IMR-90 (cell line): ENCODE results near the gene MCF2L2.

Experiments
- MAZ ChIP-seq: IDR thresholded peaks from 2 replicates; pipeline ENCODE4 v1.6.1; 2012; ENCODE audit warnings: low read depth, mild to moderate bottlenecking, low read length, improper control_type of control experiment, moderate library complexity, borderline replicate concordance
- POLR2A ChIP-seq: IDR thresholded peaks from 2 replicates; pipeline ENCODE4 v1.6.1; 2012; ENCODE audit warnings: mild to moderate bottlenecking, low read depth, low read length
- TF ChIP-seq, protein P1 (sequence below): conservative IDR thresholded peaks from 2 replicates; pipeline ENCODE4 v1.5.1; 2012; ENCODE audit warnings: mild to moderate bottlenecking, low read depth, low read length, improper control_type of control experiment

DNA sequence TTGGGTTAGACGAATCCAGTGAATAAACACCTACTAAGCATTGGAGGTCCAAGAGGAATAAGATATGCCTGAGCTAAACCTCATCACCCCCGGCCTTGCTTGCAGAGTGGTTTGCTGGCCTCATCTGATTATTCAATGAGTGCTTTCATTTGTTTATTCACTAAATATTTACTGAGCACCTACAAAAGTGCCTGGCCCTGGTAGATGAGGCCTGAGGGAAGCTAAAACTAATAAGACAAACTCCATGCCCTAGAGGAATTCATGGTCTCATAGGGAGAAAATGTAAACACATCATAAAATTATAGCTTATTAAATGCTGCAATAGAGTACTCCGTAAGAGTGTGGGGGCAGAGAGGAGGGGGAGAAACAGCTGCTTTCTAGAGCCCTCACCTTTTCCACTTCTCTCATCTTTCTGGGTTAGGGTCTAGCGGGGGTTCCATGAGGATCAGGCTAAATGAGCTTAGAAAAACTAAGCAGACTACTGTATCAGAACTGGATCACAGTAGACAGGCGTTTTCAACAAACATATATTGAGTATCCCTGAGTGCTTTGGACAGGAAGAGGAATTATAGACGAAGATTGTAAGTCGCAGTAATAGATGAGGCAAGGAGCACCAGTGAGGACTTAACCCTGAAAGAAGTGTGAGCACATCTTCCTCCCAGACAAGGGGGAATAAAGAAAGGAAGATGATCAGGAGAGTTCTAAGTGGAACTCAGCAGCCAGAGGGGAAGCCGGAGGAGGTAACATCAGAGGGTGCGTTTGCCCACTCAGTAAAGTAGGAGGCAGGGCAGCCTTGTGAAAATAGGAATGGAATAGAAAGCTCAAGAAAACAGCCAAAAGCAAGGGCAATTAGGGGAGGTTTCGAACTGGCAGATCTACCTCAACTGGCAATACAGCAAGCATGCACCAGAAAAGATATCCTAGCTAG is 234.4 kb downstream of the MCF2L2 start:
- TF ChIP-seq, protein P1, sequence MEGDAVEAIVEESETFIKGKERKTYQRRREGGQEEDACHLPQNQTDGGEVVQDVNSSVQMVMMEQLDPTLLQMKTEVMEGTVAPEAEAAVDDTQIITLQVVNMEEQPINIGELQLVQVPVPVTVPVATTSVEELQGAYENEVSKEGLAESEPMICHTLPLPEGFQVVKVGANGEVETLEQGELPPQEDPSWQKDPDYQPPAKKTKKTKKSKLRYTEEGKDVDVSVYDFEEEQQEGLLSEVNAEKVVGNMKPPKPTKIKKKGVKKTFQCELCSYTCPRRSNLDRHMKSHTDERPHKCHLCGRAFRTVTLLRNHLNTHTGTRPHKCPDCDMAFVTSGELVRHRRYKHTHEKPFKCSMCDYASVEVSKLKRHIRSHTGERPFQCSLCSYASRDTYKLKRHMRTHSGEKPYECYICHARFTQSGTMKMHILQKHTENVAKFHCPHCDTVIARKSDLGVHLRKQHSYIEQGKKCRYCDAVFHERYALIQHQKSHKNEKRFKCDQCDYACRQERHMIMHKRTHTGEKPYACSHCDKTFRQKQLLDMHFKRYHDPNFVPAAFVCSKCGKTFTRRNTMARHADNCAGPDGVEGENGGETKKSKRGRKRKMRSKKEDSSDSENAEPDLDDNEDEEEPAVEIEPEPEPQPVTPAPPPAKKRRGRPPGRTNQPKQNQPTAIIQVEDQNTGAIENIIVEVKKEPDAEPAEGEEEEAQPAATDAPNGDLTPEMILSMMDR = no peak
- no peak for TF ChIP-seq POLR2A
- TF ChIP-seq MAZ = no peak
